GM23338 (cell line): Measurements from ENCODE around the gene SPRING1. TPM values are rescaled to one million over a fixed set of nuclear protein-coding genes. Genes with fewer than 3 reads are reported as not detected.

Source experiments
- ATAC-seq: fragments of 200-7000 bp; cut with Tn5 transposase; 3 replicates; pipeline ENCODE4 v1.9.1; 2020
- DNase-seq: peaks from one replicate; pipeline ENCODE4 v3.0.0-alpha.2; 2015; ENCODE audit warnings: low spot score
- H2AFZ ChIP-seq: fragments of 200-600 bp; sonication (generic); 2 replicates; pipeline ENCODE4 v1.8.0; 2016; ENCODE audit warnings: antibody characterized with exemption, mild to moderate bottlenecking, moderate library complexity
- H3F3A ChIP-seq: fragments of 200-600 bp; sonication (generic); replicated peaks from 2 replicates; pipeline ENCODE4 v1.8.0; 2017; ENCODE audit warnings: antibody characterized with exemption, mixed run types, low read depth
- H3K27ac ChIP-seq: fragments of 200-600 bp; sonication (generic); 2 replicates; pipeline ENCODE4 v1.6.1; 2016; ENCODE audit warnings: low read depth
- H3K27me3 ChIP-seq: fragments of 200-600 bp; sonication (generic); 2 replicates; pipeline ENCODE4 v1.8.0; 2016; ENCODE audit warnings: mild to moderate bottlenecking, mixed run types, moderate library complexity; ENCODE audit not compliant: insufficient read depth
- H3K36me3 ChIP-seq: fragments of 200-600 bp; sonication (generic); 2 replicates; pipeline ENCODE4 v1.8.0; 2016; ENCODE audit warnings: mild to moderate bottlenecking; ENCODE audit not compliant: insufficient read depth
- H3K4me1 ChIP-seq: fragments of 200-600 bp; sonication (generic); 2 replicates; pipeline ENCODE4 v1.8.0; 2016; ENCODE audit warnings: mild to moderate bottlenecking, moderate library complexity; ENCODE audit not compliant: insufficient read depth
- H3K4me2 ChIP-seq: fragments of 200-600 bp; sonication (generic); 2 replicates; pipeline ENCODE4 v1.7.1; 2017; ENCODE audit warnings: mixed run types
- H3K4me3 ChIP-seq: fragments of 200-600 bp; sonication (generic); 2 replicates; pipeline ENCODE4 v1.6.1; 2016; ENCODE audit warnings: mixed run types
- H3K79me2 ChIP-seq: fragments of 200-600 bp; sonication (generic); replicated peaks from 2 replicates; pipeline ENCODE4 v1.8.0; 2017; ENCODE audit warnings: mild to moderate bottlenecking; ENCODE audit not compliant: insufficient read depth
- H3K9me2 ChIP-seq: fragments of 200-600 bp; sonication (generic); 2 replicates; pipeline ENCODE4 v1.8.0; 2017; ENCODE audit not compliant: insufficient read depth
- H4K20me1 ChIP-seq: fragments of 200-600 bp; sonication (generic); replicated peaks from 2 replicates; pipeline ENCODE4 v1.8.0; 2017; ENCODE audit warnings: mild to moderate bottlenecking; ENCODE audit not compliant: insufficient read depth
- H3K27ac Mint-ChIP-seq: 2 replicates; pipeline ENCODE4 v1.8.0; 2020; ENCODE audit warnings: inconsistent platforms, mild to moderate bottlenecking, moderate library complexity, mixed read lengths
- H3K27me3 Mint-ChIP-seq: 3 replicates; pipeline ENCODE4 v1.8.0; 2022; ENCODE audit warnings: low read depth, mild to moderate bottlenecking, moderate library complexity, mixed read lengths, inconsistent platforms; ENCODE audit not compliant: insufficient read depth, poor library complexity
- H3K36me3 Mint-ChIP-seq: 3 replicates; pipeline ENCODE4 v1.8.0; 2021; ENCODE audit warnings: low read depth, mild to moderate bottlenecking, inconsistent platforms, moderate library complexity, mixed read lengths
- H3K4me1 Mint-ChIP-seq: 3 replicates; pipeline ENCODE4 v1.8.0; 2020; ENCODE audit warnings: mild to moderate bottlenecking, inconsistent platforms, mixed read lengths
- H3K4me3 Mint-ChIP-seq: 3 replicates; pipeline ENCODE4 v1.8.0; 2021; ENCODE audit warnings: moderate library complexity, mild to moderate bottlenecking, inconsistent platforms, mixed read lengths
- H3K9me3 Mint-ChIP-seq: 3 replicates; pipeline ENCODE4 v1.8.0; 2020; ENCODE audit warnings: moderate library complexity, mild to moderate bottlenecking, inconsistent platforms, mixed read lengths
- CREB1 ChIP-seq: fragments of 250-450 bp; sonication (Bioruptor Pico); IDR thresholded peaks from 2 replicates; pipeline ENCODE4 v1.5.0; 2020; ENCODE audit warnings: low read depth, mild to moderate bottlenecking, moderate library complexity
- ETS1 ChIP-seq: IDR thresholded peaks from 2 replicates; pipeline ENCODE4 v1.6.1; 2016; ENCODE audit warnings: antibody characterized with exemption
- EZH2 ChIP-seq: fragments of 200-600 bp; sonication (generic); IDR thresholded peaks from one replicate; pipeline ENCODE4 v1.8.0; 2017; ENCODE audit warnings: antibody characterized with exemption, mild to moderate bottlenecking, low read depth; ENCODE audit not compliant: unreplicated experiment
- EZH2phosphoT487 ChIP-seq: fragments of 200-600 bp; sonication (generic); IDR thresholded peaks from one replicate; pipeline ENCODE4 v1.8.1; 2018; ENCODE audit warnings: antibody characterized with exemption; ENCODE audit not compliant: unreplicated experiment
- NANOG ChIP-seq: IDR thresholded peaks from 2 replicates; pipeline ENCODE4 v1.6.1; 2016; ENCODE audit warnings: antibody characterized with exemption, borderline replicate concordance
- POLR2AphosphoS5 ChIP-seq: IDR thresholded peaks from 2 replicates; pipeline ENCODE4 v1.6.1; 2016; ENCODE audit warnings: antibody characterized with exemption, low read depth
- REST ChIP-seq: IDR thresholded peaks from one replicate; pipeline ENCODE4 v1.6.1; 2018; ENCODE audit warnings: antibody characterized with exemption; ENCODE audit not compliant: unreplicated experiment
- STAT1 ChIP-seq: IDR thresholded peaks from one replicate; pipeline ENCODE4 v1.6.1; 2016; ENCODE audit warnings: antibody characterized with exemption; ENCODE audit not compliant: unreplicated experiment
- ZNF114 ChIP-seq: fragments of 250-450 bp; sonication (Bioruptor Pico); IDR thresholded peaks from 2 replicates; pipeline ENCODE4 v1.5.0; 2020; ENCODE audit warnings: mild to moderate bottlenecking, moderate library complexity
- ZNF331 ChIP-seq: fragments of 250-450 bp; sonication (Bioruptor Pico); IDR thresholded peaks from 2 replicates; pipeline ENCODE4 v1.5.0; 2020; ENCODE audit warnings: low read depth, mild to moderate bottlenecking, moderate library complexity
- ZNF462 ChIP-seq: fragments of 250-450 bp; sonication (Bioruptor Pico); IDR thresholded peaks from 2 replicates; pipeline ENCODE4 v1.5.0; 2020; ENCODE audit warnings: mild to moderate bottlenecking, moderate library complexity
- polyA plus RNA-seq: library from polyadenylated mRNA; unstranded; fragments of >200 nt; fragmentation: Nextera tagmentation; extraction: Ambion mirVana; gene quantifications from 2 replicates; pipeline ENCODE4 v1.2.1, GENCODE V29; 2016
- total RNA-seq: library from RNA; depleted of rRNA; stranded (reverse); fragments of >200 nt; shearing (Covaris generic); gene quantifications from 2 replicates; pipeline ENCODE4 v1.2.3, GENCODE V29; 2014

Gene SPRING1
- total and polyA plus RNA-seq, 2 experiments from 2014 or later = 8.2 to 57.1 TPM

GRCh38 chr12:116766746-116767145 lies 28.9 kb upstream of the SPRING1 start:
- Histone ChIP-seq H3K9me2 (no peaks in the 10 kb centered on the region), H3K36me3 (no peaks in the 10 kb centered on the region), H3K4me3 (no peak overlapping the region), H4K20me1 (0 out of 2 replicates have a peak, but pooled peaks cover 4% of the 10 kb centered on the region), H3F3A (no peaks in the 10 kb centered on the region), H3K4me2 (no peak overlapping the region), H2AFZ (no peak overlapping the region), H3K27me3 (no peaks in the 10 kb centered on the region), H3K27ac (no peak overlapping the region), H3K79me2 (no peaks in the 10 kb centered on the region), H3K4me1 (no peaks in the 10 kb centered on the region)
- Mint-ChIP-seq H3K4me3 (no peak overlapping the region), H3K36me3 (peaks cover 30% of the 10 kb centered on the region; the same call in 2 of the 3 replicates), H3K27ac (no peak overlapping the region), H3K9me3 (no peaks in the 10 kb centered on the region), H3K4me1 (no peaks in the 10 kb centered on the region), H3K27me3 (peaks cover 1% of the 10 kb centered on the region)
- ATAC-seq (no peak), DNase-seq (no peak)
- TF ChIP-seq CREB1 (CRISPR knock-in tag) = no peak
- no peak for TF ChIP-seq ZNF114 (CRISPR knock-in tag)
- no peak for TF ChIP-seq EZH2
- no peak for TF ChIP-seq ZNF331 (CRISPR knock-in tag)
- no peak for TF ChIP-seq POLR2AphosphoS5
- TF ChIP-seq EZH2phosphoT487 = no peak

- peaks cover 1% of the 10 kb centered on the region for H3K27me3 Mint-ChIP-seq
- Histone ChIP-seq H3F3A (no peaks in the 10 kb centered on the region), H3K79me2 (no peaks in the 10 kb centered on the region), H3K4me1 (no peaks in the 10 kb centered on the region), H2AFZ (no peak overlapping the region), H3K4me3 (no peak overlapping the region), H3K36me3 (no peaks in the 10 kb centered on the region), H3K27me3 (no peaks in the 10 kb centered on the region), H3K9me2 (no peaks in the 10 kb centered on the region), H4K20me1 (0 out of 2 replicates have a peak, but pooled peaks cover 4% of the 10 kb centered on the region), H3K4me2 (no peak overlapping the region), H3K27ac (no peak overlapping the region)
- no peaks in the 10 kb centered on the region for H3K4me1 Mint-ChIP-seq
- no peak for DNase-seq
- H3K9me3 Mint-ChIP-seq = no peaks in the 10 kb centered on the region
- no peak for ATAC-seq
- H3K36me3 Mint-ChIP-seq = peaks cover 32% of the 10 kb centered on the region; the same call in 2 of the 3 replicates
- H3K27ac Mint-ChIP-seq = no peak overlapping the region
- H3K4me3 Mint-ChIP-seq = no peak overlapping the region
- TF ChIP-seq STAT1 = no peak
- no peak for TF ChIP-seq ZNF114 (CRISPR knock-in tag)
- no peak for TF ChIP-seq NANOG
- no peak for TF ChIP-seq ETS1
- no peak for TF ChIP-seq POLR2AphosphoS5
- TF ChIP-seq REST = no peak
- no peak for TF ChIP-seq ZNF462
- no peak for TF ChIP-seq EZH2
- TF ChIP-seq CREB1 (CRISPR knock-in tag) = no peak
Measured at GRCh38 chr12:116766285-116766684, 28.4 kb upstream of the SPRING1 start.
